H1 (cell line): Measurements from ENCODE around the gene XPO1. TPM values are rescaled to one million over a fixed set of nuclear protein-coding genes. Genes with fewer than 3 reads are reported as not detected.

Source experiments
- CTCF ChIA-PET: fragments of 300-600 bp; sonication (Branson Sonifier 250); formaldehyde crosslinking; loops from one replicate; lab custom pipeline; 2021; ENCODE audit not compliant: partially characterized antibody; lab: Charles Lee
- POLR2A ChIA-PET: fragments of 300-600 bp; sonication (Branson Sonifier 250); formaldehyde crosslinking; loops from one replicate; lab custom pipeline; 2021; ENCODE audit warnings: inconsistent platforms; ENCODE audit not compliant: partially characterized antibody; lab: Charles Lee
- DNase-seq, 2 experiments: peaks; one replicate each; pipeline versions ENCODE4 v3.0.0 to v3.0.0-alpha.2; 2010 to 2022; ENCODE audit warnings: low spot score in 2 of 2, low read depth in 1 of 2, mixed read lengths in 1 of 2
- FAIRE-seq: peaks from 2 replicates; lab custom pipeline; 2011; peaks lifted over from hg19 to GRCh38; lab: Jason Lieb, UNC
- H2AFZ ChIP-seq: 2 replicates; pipeline ENCODE4 v1.8.1; 2012; ENCODE audit warnings: low read length, inconsistent platforms
- H2AK5ac ChIP-seq: 2 replicates; pipeline ENCODE4 v1.6.1; 2013; ENCODE audit warnings: low read depth, low read length
- H2BK120ac ChIP-seq: replicated peaks from 2 replicates; pipeline ENCODE3; 2013; ENCODE audit warnings: low read depth, low read length, inconsistent platforms
- H2BK12ac ChIP-seq: 2 replicates; pipeline ENCODE4 v1.6.1; 2013; ENCODE audit warnings: low read depth, low read length
- H2BK15ac ChIP-seq: 2 replicates; pipeline ENCODE4 v1.6.1; 2013; ENCODE audit warnings: low read length
- H2BK20ac ChIP-seq: 2 replicates; pipeline ENCODE4 v1.6.1; 2013; ENCODE audit warnings: low read length
- H2BK5ac ChIP-seq: 2 replicates; pipeline ENCODE4 v1.6.1; 2013; ENCODE audit warnings: low read depth, low read length
- H3K14ac ChIP-seq: 2 replicates; pipeline ENCODE4 v1.6.1; 2013; ENCODE audit warnings: inconsistent platforms; ENCODE audit not compliant: insufficient read length
- H3K18ac ChIP-seq: 2 replicates; pipeline ENCODE4 v1.6.1; 2013; ENCODE audit warnings: low read length; ENCODE audit errors: extremely low read depth
- H3K23ac ChIP-seq: 2 replicates; pipeline ENCODE4 v1.6.1; 2013; ENCODE audit warnings: inconsistent platforms; ENCODE audit not compliant: insufficient read length
- H3K23me2 ChIP-seq: 2 replicates; pipeline ENCODE4 v1.6.1; 2013; ENCODE audit warnings: low read depth, low read length
- H3K27ac ChIP-seq: 2 replicates; pipeline ENCODE4 v1.6.1; 2011; ENCODE audit warnings: low read depth, low read length, inconsistent platforms
- H3K27me3 ChIP-seq, 4 experiments: replicated peaks in 1 of 4; 1 replicate in 1 of 4; 2 replicates in 3 of 4; pipeline versions ENCODE4 v1.6.1 to v1.8.1; 2011 to 2013; ENCODE audit warnings: low read length in 3 of 4, mild to moderate bottlenecking in 3 of 4, inconsistent platforms in 2 of 4, mixed read lengths in 2 of 4, moderate library complexity in 1 of 4; ENCODE audit not compliant: control insufficient read depth in 3 of 4, insufficient read depth in 3 of 4; ENCODE audit errors: extremely low read depth in 1 of 4
- H3K36me3 ChIP-seq, 4 experiments: 2 replicates each; pipeline versions ENCODE4 v1.6.1 to v1.8.1; 2011 to 2013; ENCODE audit warnings: mild to moderate bottlenecking in 4 of 4, low read length in 3 of 4, moderate library complexity in 2 of 4, control low read depth in 1 of 4, inconsistent platforms in 1 of 4; ENCODE audit not compliant: insufficient read depth in 4 of 4, control insufficient read depth in 2 of 4
- H3K4ac ChIP-seq: replicated peaks from 2 replicates; pipeline ENCODE3; 2013; ENCODE audit warnings: low read length, low read depth, mixed read lengths, inconsistent platforms; ENCODE audit not compliant: insufficient read length
- H3K4me1 ChIP-seq, 4 experiments: replicated peaks in 1 of 4; 1 replicate in 1 of 4; 2 replicates in 3 of 4; pipeline versions ENCODE4 v1.6.1 to v1.8.1; 2011 to 2013; ENCODE audit warnings: low read length in 3 of 4, inconsistent platforms in 2 of 4, mixed read lengths in 1 of 4; ENCODE audit not compliant: insufficient read depth in 4 of 4, control insufficient read depth in 3 of 4
- H3K4me2 ChIP-seq, 2 experiments: 2 replicates each; pipeline versions ENCODE4 v1.6.1 to v1.8.1; 2011 to 2013; ENCODE audit warnings: low read depth in 2 of 2, low read length in 2 of 2, control low read depth in 1 of 2, inconsistent platforms in 1 of 2, mild to moderate bottlenecking in 1 of 2; ENCODE audit not compliant: insufficient read depth in 1 of 2
- H3K4me3 ChIP-seq, 4 experiments: fragments of 200-600, 300-600 bp in 1 of 4; sonication (generic), shearing (Covaris generic), sonication (Bioruptor Twin) in 1 of 4; 2 replicates each; pipeline versions ENCODE4 v1.5.1 to v1.8.1; 2011 to 2016; ENCODE audit warnings: low read length in 4 of 4, low read depth in 3 of 4, control low read depth in 2 of 4, inconsistent platforms in 2 of 4, mild to moderate bottlenecking in 2 of 4, mixed read lengths in 1 of 4, moderate library complexity in 1 of 4; ENCODE audit not compliant: insufficient read depth in 2 of 4; ENCODE audit errors: extremely low read depth in 1 of 4
- H3K56ac ChIP-seq: replicated peaks from 2 replicates; pipeline ENCODE3; 2013; ENCODE audit warnings: low read depth, mild to moderate bottlenecking, mixed read lengths, low read length, inconsistent platforms; ENCODE audit not compliant: insufficient read length
- H3K79me1 ChIP-seq: 2 replicates; pipeline ENCODE4 v1.6.1; 2013; ENCODE audit warnings: low read depth, low read length, control low read depth
- H3K79me2 ChIP-seq, 2 experiments: 2 replicates each; pipeline versions ENCODE4 v1.6.1 to v1.8.1; 2012 to 2013; ENCODE audit warnings: low read length in 2 of 2, mild to moderate bottlenecking in 2 of 2, inconsistent platforms in 1 of 2; ENCODE audit not compliant: insufficient read depth in 2 of 2, control insufficient read depth in 1 of 2
- H3K9ac ChIP-seq, 4 experiments: replicated peaks in 1 of 4; 1 replicate in 1 of 4; 2 replicates in 3 of 4; pipeline versions ENCODE4 v1.6.1 to v1.8.1; 2011 to 2013; ENCODE audit warnings: low read depth in 3 of 4, low read length in 3 of 4, control low read depth in 2 of 4, mild to moderate bottlenecking in 2 of 4, moderate library complexity in 2 of 4, inconsistent platforms in 1 of 4; ENCODE audit errors: extremely low read depth in 1 of 4
- H3K9me3 ChIP-seq, 2 experiments: 2 replicates each; pipeline versions ENCODE4 v1.6.1 to v1.8.1; 2012 to 2013; ENCODE audit warnings: mild to moderate bottlenecking in 2 of 2, moderate library complexity in 2 of 2, control low read depth in 1 of 2, inconsistent platforms in 1 of 2, low read depth in 1 of 2, low read length in 1 of 2, mixed read lengths in 1 of 2; ENCODE audit not compliant: insufficient read depth in 2 of 2
- H4K20me1 ChIP-seq, 2 experiments: replicated peaks in 1 of 2; 2 replicates each; pipeline versions ENCODE3 to v1.8.1; 2011 to 2013; ENCODE audit warnings: inconsistent platforms in 2 of 2, low read length in 2 of 2, mild to moderate bottlenecking in 1 of 2; ENCODE audit not compliant: insufficient read depth in 2 of 2, control insufficient read depth in 1 of 2
- H4K5ac ChIP-seq: 2 replicates; pipeline ENCODE4 v1.6.1; 2013; ENCODE audit warnings: low read length, low read depth, mixed read lengths, inconsistent platforms; ENCODE audit not compliant: insufficient read length
- H4K8ac ChIP-seq: 2 replicates; pipeline ENCODE4 v1.8.0; 2013; ENCODE audit warnings: mild to moderate bottlenecking, moderate library complexity, low read length, inconsistent platforms; ENCODE audit not compliant: insufficient read depth; ENCODE audit errors: extremely low read depth
- H4K91ac ChIP-seq: replicated peaks from 2 replicates; pipeline ENCODE3; 2013; ENCODE audit warnings: low read length, mixed read lengths, inconsistent platforms; ENCODE audit not compliant: insufficient read length
- BACH1 ChIP-seq: IDR thresholded peaks from 2 replicates; pipeline ENCODE4 v1.6.1; 2012; ENCODE audit warnings: low read length, improper control_type of control experiment
- BRCA1 ChIP-seq: IDR thresholded peaks from 2 replicates; pipeline ENCODE4 v1.6.1; 2012; ENCODE audit warnings: low read depth, low read length, improper control_type of control experiment
- CBX5 ChIP-seq: fragments of 300-800, 300-1000 bp; sonication (generic); IDR thresholded peaks from 2 replicates; pipeline ENCODE4 v1.7.1; 2016; ENCODE audit warnings: antibody characterized with exemption, low read length, low read depth
- CHD1 ChIP-seq: IDR thresholded peaks from 2 replicates; pipeline ENCODE4 v1.6.1; 2012; ENCODE audit warnings: low read depth, low read length, improper control_type of control experiment
- CTBP2 ChIP-seq: IDR thresholded peaks from 2 replicates; pipeline ENCODE4 v1.7.0; 2011; ENCODE audit warnings: borderline replicate concordance, mild to moderate bottlenecking, moderate library complexity, mixed read lengths, low read length; ENCODE audit not compliant: insufficient read depth, insufficient read length
- CTCF ChIP-seq, 3 experiments: IDR thresholded peaks; 1 replicate in 2 of 3; 2 replicates in 1 of 3; pipeline versions ENCODE4 v1.5.1 to v1.6.1; 2011; ENCODE audit warnings: low read length in 3 of 3, mild to moderate bottlenecking in 3 of 3, inconsistent platforms in 2 of 3, low read depth in 1 of 3, moderate library complexity in 1 of 3; ENCODE audit not compliant: insufficient read depth in 1 of 3; ENCODE audit errors: control extremely low read depth in 1 of 3
- EGR1 ChIP-seq: IDR thresholded peaks from 2 replicates; pipeline ENCODE4 v1.6.1; 2011; ENCODE audit warnings: low read depth, low read length, borderline replicate concordance
- NRF1 ChIP-seq: IDR thresholded peaks from 2 replicates; pipeline ENCODE4 v1.6.1; 2011; ENCODE audit warnings: mild to moderate bottlenecking, low read depth, low read length, improper control_type of control experiment
- PHF8 ChIP-seq: fragments of 200-600 bp; sonication (generic); conservative IDR thresholded peaks from 2 replicates; pipeline ENCODE4 v1.7.1; 2012; ENCODE audit warnings: low read depth, mild to moderate bottlenecking, inconsistent platforms, low read length, moderate library complexity
- RXRA ChIP-seq: IDR thresholded peaks from 2 replicates; pipeline ENCODE4 v1.6.1; 2011; ENCODE audit warnings: low read depth, mild to moderate bottlenecking, low read length, moderate library complexity; ENCODE audit not compliant: insufficient read depth
- SP4 ChIP-seq: IDR thresholded peaks from 2 replicates; pipeline ENCODE4 v1.6.1; 2012; ENCODE audit warnings: low read length, inconsistent platforms
- TBP ChIP-seq: IDR thresholded peaks from 2 replicates; pipeline ENCODE4 v1.6.1; 2011; ENCODE audit warnings: low read depth, low read length, improper control_type of control experiment
- WGBS, 2 experiments: shearing (Covaris generic) in 1 of 2; methylation state at CpG; one replicate each; pipeline versions ENCODE4 v1.1.6 to v1.1.7; 2013 to 2015; ENCODE audit warnings: low lambda C conversion rate in 2 of 2, mixed read lengths in 2 of 2, inconsistent platforms in 1 of 2, low coverage in 1 of 2, missing lambda C conversion rate in 1 of 2; ENCODE audit not compliant: insufficient replicate concordance in 2 of 2, insufficient coverage in 1 of 2, insufficient read length in 1 of 2; ENCODE audit errors: extremely low coverage in 1 of 2, missing lambda C conversion rate in 1 of 2; 5-methylcytosine and 5-hydroxymethylcytosine counted together
- polyA plus RNA-seq, 7 experiments: library from polyadenylated mRNA; depleted of rRNA in 3 of 7; stranded (reverse) in 5 of 7; unstranded in 2 of 7; fragments of >200 nt in 5 of 7; fragments of 200-250 nt in 2 of 7; gene quantifications; 1 replicate in 5 of 7; 2 replicates in 1 of 7; 4 replicates in 1 of 7; pipeline versions ENCODE4 v1.2.1 to v1.2.3, GENCODE V29; 2011 to 2013; ENCODE audit warnings: missing spikeins in 2 of 7, mixed read lengths in 2 of 7
- total RNA-seq: library from RNA; stranded (reverse); fragmentation: NEBNext Ultra II Directional; extraction: Animal tissue kit (Norgen Biotek cat#: 25700); gene quantifications from 2 replicates; pipeline ENCODE4 v1.2.1, GENCODE V29; 2021

XPO1 gene
- total and polyA plus RNA-seq, 2 of the 8 experiments (the other 6 are each of a cell fraction or from before 2014, with no cell fraction given) = 110 to 296 TPM

- Histone ChIP-seq H3K56ac (no peak overlapping the region), H3K4me2 (no peak overlapping the region), H2BK20ac (no peak overlapping the region), H3K4me1 (no peaks in the 10 kb centered on the region), H3K79me2 (0 out of 4 replicates have a peak, but pooled peaks cover 0 to 2% of the 10 kb centered on the region in 2 experiments), H2BK15ac (no peak overlapping the region), H3K27ac (no peak overlapping the region), H4K91ac (no peak overlapping the region), H3K23me2 (no peaks in the 10 kb centered on the region), H2AK5ac (no peak overlapping the region), H3K36me3 (peaks cover 7 to 64% (median 37%) of the 10 kb centered on the region in 4 experiments), H3K9me3 (no peaks in the 10 kb centered on the region), H2BK12ac (no peak overlapping the region), H3K4me3 (no peak overlapping the region), H3K4ac (no peak overlapping the region), H4K20me1 (no peaks in the 10 kb centered on the region), H2AFZ (no peak overlapping the region), H3K9ac (no peak overlapping the region), H3K18ac (no peak overlapping the region), H4K8ac (no peak overlapping the region), H3K27me3 (no peaks in the 10 kb centered on the region), H3K23ac (no peak overlapping the region), H2BK5ac (no peak overlapping the region), H3K14ac (no peak overlapping the region), H2BK120ac (no peak overlapping the region), H3K79me1 (no peaks in the 10 kb centered on the region), H4K5ac (no peak overlapping the region)
- FAIRE-seq (no peak), DNase-seq (no peak)
- POLR2A ChIA-PET = interaction anchor here (1.1 to 2.1 kb wide), 4 partner anchors 10 to 60 kb away, joined by 3 to 10 read pairs (median 5); partner anchors contain the start of gene XPO1
- CTCF ChIA-PET = interaction anchor here (0.7 kb wide), 1 partner anchor 9 kb away, joined by 3 read pairs; no protein-coding TSS in a partner anchor
- WGBS, 2 experiments = 94% methylated on average over 6 of the region's 6 CpGs; no CpG with 5 or more reads in 1 of the 2 experiments
- no peak for TF ChIP-seq RXRA
- no peak for TF ChIP-seq PHF8
- TF ChIP-seq EGR1 = no peak
- no peak for TF ChIP-seq CTCF (IDR thresholded peaks at IDR 0.05; ENCODE audit: control extremely low read depth in 1 of 3, insufficient read depth in 1 of 3, low read depth in 1 of 3, low read length in 3 of 3)
- no peak for TF ChIP-seq TBP
- TF ChIP-seq BRCA1 = no peak
- no peak for TF ChIP-seq BACH1
- TF ChIP-seq NRF1 = no peak
- TF ChIP-seq CHD1 = no peak
- TF ChIP-seq CTBP2 = no peak
- TF ChIP-seq SP4 = no peak
- no peak for TF ChIP-seq CBX5
These were observed 60.1 kb downstream of the XPO1 start for GRCh38 chr2:61478086-61478485.
